ENCODE data around the gene EVX2. TPM values are rescaled to one million over a fixed set of nuclear protein-coding genes. Genes with fewer than 3 reads are reported as not detected.

The EVX2 gene
- total RNA-seq, 1 experiment from 2014 or later: not detected

GRCh38 chr2:176075481-176075880, 8.3 kb downstream of the EVX2 start:
- in situ Hi-C loops (cut with HindIII; ENCODE audit: low sequenced_read_pairs): no loop called here
- DNase-seq (ENCODE audit: low spot score): no peak

- in situ Hi-C loops (cut with HindIII; ENCODE audit: low sequenced_read_pairs): no loop called here
- DNase-seq (ENCODE audit: low spot score): no peak
Measured at GRCh38 chr2:176074919-176075425, 8.8 kb downstream of the EVX2 start.

- in situ Hi-C loops (cut with HindIII; ENCODE audit: low sequenced_read_pairs): no loop called here
- no peak for DNase-seq (ENCODE audit: low spot score)
Measured at GRCh38 chr2:176072951-176073904, 10.5 kb downstream of the EVX2 start.

GRCh38 chr2:176072292-176072669, 11.5 kb downstream of the EVX2 start:
- in situ Hi-C loops (cut with HindIII; ENCODE audit: low sequenced_read_pairs): no loop called here
- no peak for DNase-seq (ENCODE audit: low spot score)

GRCh38 chr2:176071330-176072291, 12.2 kb downstream of the EVX2 start:
- in situ Hi-C loops (cut with HindIII; ENCODE audit: low sequenced_read_pairs): no loop called here
- no peak for DNase-seq (ENCODE audit: low spot score)

GRCh38 chr2:176068419-176068832, 15.3 kb downstream of the EVX2 start:
- DNase-seq (ENCODE audit: low spot score): no peak
- in situ Hi-C loops (cut with HindIII; ENCODE audit: low sequenced_read_pairs): no loop called here

- in situ Hi-C loops (cut with HindIII; ENCODE audit: low sequenced_read_pairs): no loop called here
- no peak for DNase-seq (ENCODE audit: low spot score)
Measured at GRCh38 chr2:176067589-176068418, 16.0 kb downstream of the EVX2 start.

GRCh38 chr2:176066645-176067588, 16.8 kb downstream of the EVX2 start:
- in situ Hi-C loops (cut with HindIII; ENCODE audit: low sequenced_read_pairs): no loop called here
- DNase-seq (ENCODE audit: low spot score): no peak

GRCh38 chr2:176063958-176064357, 19.8 kb downstream of the EVX2 start:
- DNase-seq (ENCODE audit: low spot score): no peak
- in situ Hi-C loops (cut with HindIII; ENCODE audit: low sequenced_read_pairs): no loop called here

GRCh38 chr2:176056406-176056805, 27.4 kb downstream of the EVX2 start:
- no peak for DNase-seq (ENCODE audit: low spot score)
- in situ Hi-C loops (cut with HindIII; ENCODE audit: low sequenced_read_pairs): no loop called here

- in situ Hi-C loops (cut with HindIII; ENCODE audit: low sequenced_read_pairs): no loop called here
- no peak for DNase-seq (ENCODE audit: low spot score)
Measured at GRCh38 chr2:176039375-176039774, 44.4 kb downstream of the EVX2 start.

- in situ Hi-C loops (cut with HindIII; ENCODE audit: low sequenced_read_pairs): no loop called here
- no peak for DNase-seq (ENCODE audit: low spot score)
Measured at GRCh38 chr2:176038694-176039093, 45.1 kb downstream of the EVX2 start.

- no peak for DNase-seq (ENCODE audit: low spot score)
- in situ Hi-C loops (cut with HindIII; ENCODE audit: low sequenced_read_pairs): no loop called here
Measured at GRCh38 chr2:176035013-176035691, 48.6 kb downstream of the EVX2 start.

- in situ Hi-C loops (cut with HindIII; ENCODE audit: low sequenced_read_pairs): no loop called here
- no peak for DNase-seq (ENCODE audit: low spot score)
Measured at GRCh38 chr2:176027806-176028205, 56.0 kb downstream of the EVX2 start.

Data from G401 (cell line).